Activated effector memory CD4-positive, alpha-beta T cell treated with Interleukin-2 at 50 U/mL for 16 hours (primary cell): ENCODE data around the gene TBC1D1.
A peak's percentile ranks its signal among the peaks of the same experiment; 100 is the strongest.

Source experiments
- DNase-seq: peaks from one replicate; pipeline ENCODE4 v3.0.0-alpha.2; 2020

The TBC1D1 gene

DNA sequence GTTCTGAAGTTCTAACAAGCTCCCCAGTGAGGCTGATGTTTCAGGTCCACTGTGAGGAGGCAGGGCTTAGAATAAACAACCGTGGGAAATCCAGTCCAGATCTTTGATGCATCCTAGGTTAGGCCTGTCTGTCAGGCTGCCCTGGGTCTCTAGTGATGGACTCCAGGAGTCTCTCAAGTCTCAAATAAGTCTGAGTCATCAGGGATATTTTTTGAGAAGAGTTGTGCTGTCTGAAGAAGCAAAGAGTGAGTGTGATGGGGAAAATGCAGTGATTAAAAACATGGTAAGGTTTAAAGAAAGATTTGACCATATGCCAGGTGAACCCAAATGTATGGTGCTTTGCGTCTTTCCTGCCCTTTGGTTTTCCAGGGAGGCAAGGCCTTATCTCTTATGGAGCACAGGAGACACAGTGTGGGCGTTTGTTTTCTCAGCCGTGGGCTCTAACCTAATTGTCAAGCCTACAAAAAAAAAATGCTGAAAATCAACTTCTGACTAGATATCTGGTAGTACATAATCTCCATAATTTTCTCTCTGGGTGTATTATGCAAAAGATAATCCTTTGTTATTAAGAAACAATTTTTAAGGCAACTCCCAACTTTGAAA is 170.0 kb downstream of the TBC1D1 start:
- no peak for DNase-seq

GRCh38 chr4:38062088-38062775 is 171.3 kb downstream of the TBC1D1 start:
- DNase-seq: peak; percentile 46

- no peak for DNase-seq
These were observed 171.9 kb downstream of the TBC1D1 start for GRCh38 chr4:38062776-38063097.

DNA sequence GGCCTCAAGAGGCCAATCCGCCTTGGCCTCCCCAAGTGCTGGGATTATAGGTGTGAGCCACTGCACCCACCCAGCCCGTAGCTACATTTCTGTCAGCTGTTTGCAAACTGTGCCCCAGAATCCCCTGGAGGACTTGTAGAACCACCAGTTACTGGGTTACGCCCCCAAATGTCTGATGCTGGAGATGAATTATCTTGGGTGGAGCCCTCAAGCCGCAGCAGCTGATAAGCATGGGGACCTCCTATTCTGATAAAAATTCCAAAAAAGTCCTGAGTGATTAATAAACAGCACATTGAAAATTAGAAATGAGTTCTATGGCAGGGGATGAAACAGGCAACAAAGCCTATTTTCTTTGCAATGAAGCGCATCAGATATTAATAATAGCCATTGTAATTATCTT is 174.3 kb downstream of the TBC1D1 start:
- no peak for DNase-seq

GRCh38 chr4:38065900-38066299 is 175.0 kb downstream of the TBC1D1 start:
- no peak for DNase-seq

GRCh38 chr4:38067499-38067898 is 176.6 kb downstream of the TBC1D1 start:
- DNase-seq: no peak

DNA sequence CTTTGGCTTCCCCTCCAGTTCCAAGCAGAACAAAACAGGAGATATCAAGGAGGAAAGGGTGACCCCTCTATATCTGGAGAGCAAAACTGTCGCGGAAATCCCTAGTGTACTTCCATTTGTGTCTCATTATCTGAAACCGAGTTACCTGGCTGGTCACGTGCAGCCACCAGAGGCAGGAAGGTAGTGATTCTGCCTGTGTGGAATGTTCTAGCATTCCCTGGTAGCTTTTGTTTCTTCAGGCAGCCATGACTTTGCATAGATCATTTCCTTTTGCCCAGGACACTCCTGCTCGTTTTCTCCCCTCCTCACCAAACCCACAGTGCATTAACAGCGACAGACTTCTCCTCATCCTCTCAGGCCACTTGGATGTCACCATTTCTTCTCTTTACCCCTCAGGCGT is 177.2 kb downstream of the TBC1D1 start:
- no peak for DNase-seq

- DNase-seq: peak; percentile 8
These were observed 178.4 kb downstream of the TBC1D1 start for GRCh38 chr4:38069271-38069760.

- no peak for DNase-seq
These were observed 181.0 kb downstream of the TBC1D1 start for GRCh38 chr4:38071801-38072431.

DNA sequence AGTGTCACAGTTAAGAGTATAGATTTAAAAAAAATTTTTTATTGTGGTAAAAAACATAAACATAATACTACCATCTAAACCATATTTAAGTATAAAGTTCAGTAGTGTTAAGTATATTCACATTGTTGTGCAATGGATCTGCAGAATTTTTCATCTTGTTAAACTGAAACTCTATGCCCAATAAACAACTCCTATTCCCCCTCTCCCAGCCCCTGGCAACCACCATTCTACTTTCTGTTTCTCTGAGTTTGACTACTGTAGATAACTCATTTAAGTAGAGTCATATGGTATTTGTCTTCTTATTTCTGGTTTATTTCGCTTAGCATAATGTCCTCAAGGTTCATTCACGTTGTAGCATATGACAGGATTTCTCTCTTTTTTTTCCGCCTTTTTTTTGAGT is 181.7 kb downstream of the TBC1D1 start:
- no peak for DNase-seq

GRCh38 chr4:38073596-38074234 is 182.8 kb downstream of the TBC1D1 start:
- DNase-seq: no peak

- DNase-seq: no peak
These were observed 184.7 kb downstream of the TBC1D1 start for GRCh38 chr4:38075370-38076152.

GRCh38 chr4:38076153-38076669 is 185.3 kb downstream of the TBC1D1 start:
- DNase-seq: no peak

GRCh38 chr4:38077791-38078489 is 187.1 kb downstream of the TBC1D1 start:
- no peak for DNase-seq

DNA sequence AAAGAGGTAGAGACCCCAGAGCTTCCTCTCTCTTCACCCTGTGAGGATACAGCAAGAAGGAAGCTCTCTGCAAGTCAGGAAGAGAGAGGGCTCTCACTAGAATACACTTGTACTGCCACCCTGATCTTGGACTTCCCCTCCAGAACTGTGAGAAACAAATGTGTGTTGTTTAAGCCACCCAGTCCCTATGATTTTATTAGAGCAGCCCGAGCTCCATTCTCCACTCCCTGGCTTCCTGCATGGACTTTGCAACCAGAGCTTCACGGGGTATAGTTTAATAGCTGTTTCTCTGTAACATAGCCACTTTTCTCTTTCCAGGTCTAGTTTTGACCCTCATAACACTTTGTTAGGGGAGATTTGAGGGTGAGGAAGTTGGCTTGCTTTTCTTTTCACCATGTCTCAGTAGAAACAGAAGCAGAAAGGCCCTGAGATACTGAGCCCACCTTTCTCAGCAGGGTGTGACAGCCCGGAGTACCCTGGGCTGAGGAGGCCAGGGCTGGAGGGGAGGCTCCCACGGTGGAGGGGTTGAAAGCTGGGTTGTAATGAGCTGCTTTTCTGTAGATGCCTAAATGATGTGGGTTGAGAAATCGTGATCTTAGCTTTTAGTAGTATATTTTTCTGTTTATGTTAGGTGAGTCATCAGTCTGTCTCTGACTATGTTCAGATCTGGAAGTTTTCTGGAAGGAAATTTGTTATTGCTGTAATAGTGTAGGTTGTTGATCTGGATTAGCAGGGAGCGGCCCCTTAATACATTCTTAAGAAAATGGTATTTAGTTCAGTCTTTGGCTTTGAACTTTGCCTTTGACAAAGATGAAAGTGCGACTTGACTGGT is 187.9 kb downstream of the TBC1D1 start:
- DNase-seq: no peak

DNA sequence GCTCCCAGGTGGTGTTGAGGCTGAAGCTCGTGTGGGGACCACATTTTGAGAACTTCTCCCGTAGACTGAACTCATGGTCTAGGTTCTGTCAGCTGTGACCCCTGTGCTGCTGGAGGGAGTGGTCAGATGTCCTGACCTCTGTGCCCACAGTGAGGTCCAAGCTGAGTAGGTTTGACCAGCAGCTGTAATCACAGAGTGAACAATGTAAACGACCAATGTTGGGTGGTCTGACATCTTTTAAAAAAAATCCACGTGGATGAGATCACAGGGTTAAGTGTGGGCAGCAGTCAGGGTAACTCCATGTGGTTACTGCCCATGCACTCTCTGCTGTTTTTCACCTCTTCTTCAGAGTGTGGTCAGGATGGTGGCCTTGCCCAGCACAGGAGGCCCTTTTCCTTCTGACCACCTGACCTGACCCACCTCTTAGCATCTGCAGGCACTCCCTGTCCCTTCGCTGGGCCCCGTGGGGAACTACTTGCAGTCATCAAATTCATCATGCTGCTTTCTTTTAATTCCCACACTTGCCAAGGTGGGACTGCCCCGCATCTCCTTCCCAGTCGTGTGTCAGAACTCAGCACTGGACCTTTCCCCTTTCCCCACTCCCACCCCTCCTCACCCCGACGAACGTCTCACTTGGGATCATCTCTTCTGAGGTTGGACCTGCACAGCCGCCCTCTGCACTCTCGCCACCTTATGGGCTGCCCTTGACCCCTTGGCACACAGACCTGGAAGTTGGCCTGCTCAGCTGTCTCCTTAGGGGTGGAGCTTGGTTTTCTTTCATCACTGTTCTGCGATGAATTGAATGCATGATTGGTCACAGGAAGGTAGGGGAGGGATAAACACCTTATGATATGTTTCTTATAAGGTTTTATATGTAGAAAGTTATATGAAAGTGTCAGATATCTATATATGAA is 189.4 kb downstream of the TBC1D1 start:
- DNase-seq: no peak

GRCh38 chr4:38082021-38082420 is 191.1 kb downstream of the TBC1D1 start:
- no peak for DNase-seq

DNA sequence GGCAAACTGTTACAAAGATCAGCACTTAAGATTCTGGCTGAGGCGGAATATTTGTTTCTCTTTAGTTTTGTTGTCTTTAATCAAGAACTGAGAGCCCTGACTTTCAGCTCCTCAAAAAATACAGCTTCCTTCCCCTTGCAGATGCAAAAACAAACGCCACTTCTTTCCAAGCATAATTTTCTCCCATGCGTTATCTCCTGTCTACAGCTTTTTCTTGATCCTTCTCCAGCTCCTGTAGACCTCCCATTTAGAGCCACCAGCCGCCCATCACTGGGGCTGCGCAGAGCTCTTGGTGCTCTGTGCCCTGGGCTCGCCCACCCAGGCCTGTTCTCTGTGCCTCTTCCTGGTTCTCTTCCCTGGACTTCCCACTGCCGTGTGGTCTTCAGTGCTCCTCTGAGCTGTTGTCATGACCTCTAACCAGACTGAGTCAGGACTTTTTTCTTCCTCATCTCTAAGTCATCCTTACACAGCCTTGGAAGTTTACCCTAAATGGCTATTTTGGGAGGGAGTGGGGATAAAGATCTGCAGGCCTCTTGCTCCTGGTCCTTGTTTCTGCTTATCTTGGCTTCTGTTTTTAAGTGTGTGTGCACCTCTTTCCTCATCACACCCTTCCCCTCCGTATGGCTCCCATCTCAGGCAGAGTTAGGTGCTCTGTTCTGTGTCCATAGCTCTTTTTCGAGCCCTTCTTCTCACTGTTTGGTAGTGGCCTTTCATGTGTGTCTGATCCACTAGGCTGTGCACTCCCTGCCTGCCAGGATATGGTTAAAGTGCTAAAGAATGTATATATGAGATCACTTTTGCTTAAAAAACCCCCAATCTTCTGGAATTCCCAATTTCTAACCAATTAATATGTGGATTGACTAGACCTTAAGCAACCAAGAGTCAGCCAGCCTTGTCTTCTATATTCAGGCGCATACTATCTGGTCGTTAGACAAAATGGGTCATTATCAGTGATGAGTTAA is 191.8 kb downstream of the TBC1D1 start:
- no peak for DNase-seq
